HG02798 (cell line): Measurements from ENCODE around the gene ATP7B.

ENCODE experiments used
- ATAC-seq: cut with Tn5 transposase; IDR thresholded peaks from one replicate; pipeline ENCODE4 v1.9.1; 2021; ENCODE audit warnings: mild to moderate bottlenecking; ENCODE audit not compliant: unreplicated experiment, poor library complexity

ATP7B gene

GRCh38 chr13:51906581-51906980 is 104.7 kb downstream of the ATP7B start:
- no peak for ATAC-seq

GRCh38 chr13:51905787-51906186 is 105.5 kb downstream of the ATP7B start:
- ATAC-seq = no peak

DNA sequence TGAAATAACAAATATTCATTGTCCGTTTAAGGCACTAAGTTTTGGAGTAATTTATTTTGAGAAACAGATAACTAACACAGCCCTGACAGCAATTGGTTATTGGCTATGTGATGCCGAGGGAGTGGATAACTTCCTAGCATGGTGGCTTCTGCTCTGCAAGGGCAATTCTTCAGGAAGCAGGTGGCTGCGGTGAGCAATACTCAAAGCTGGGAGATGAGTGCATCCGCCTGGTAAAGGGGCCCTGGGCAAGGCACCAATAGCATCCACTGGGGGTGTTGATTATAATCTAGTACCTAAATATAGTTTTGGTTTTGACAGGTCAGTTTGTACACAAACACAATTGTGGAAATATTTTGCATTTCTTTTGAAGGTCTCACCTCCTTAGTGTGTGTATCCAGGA is 108.5 kb downstream of the ATP7B start:
- ATAC-seq = no peak

GRCh38 chr13:51900471-51900870 is 110.8 kb downstream of the ATP7B start:
- no peak for ATAC-seq

- ATAC-seq = peak; percentile 81
Measured at GRCh38 chr13:51895906-51896888, 115.1 kb downstream of the ATP7B start.

DNA sequence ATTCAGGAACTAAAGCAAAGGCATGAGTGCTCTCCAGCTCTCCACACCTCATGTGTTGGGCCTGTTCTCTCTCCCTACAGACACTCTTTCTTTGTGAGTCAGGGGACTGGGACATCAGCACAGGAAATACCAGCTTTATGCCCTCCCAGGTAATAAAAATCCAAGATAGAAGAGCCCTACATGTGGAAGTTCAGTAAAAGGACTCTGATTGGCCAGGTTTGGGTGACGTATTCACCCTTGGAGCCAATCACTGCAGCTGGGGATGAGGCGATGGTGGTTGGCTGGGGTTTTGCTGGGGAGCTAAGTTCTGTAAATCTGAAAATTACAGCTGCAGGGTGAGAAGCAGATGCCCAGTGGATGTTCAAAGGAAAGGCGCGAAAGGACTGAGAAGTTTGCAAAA is 117.0 kb downstream of the ATP7B start:
- peak; percentile 48 for ATAC-seq

- ATAC-seq = no peak
Measured at GRCh38 chr13:51892657-51893056, 118.6 kb downstream of the ATP7B start.

DNA sequence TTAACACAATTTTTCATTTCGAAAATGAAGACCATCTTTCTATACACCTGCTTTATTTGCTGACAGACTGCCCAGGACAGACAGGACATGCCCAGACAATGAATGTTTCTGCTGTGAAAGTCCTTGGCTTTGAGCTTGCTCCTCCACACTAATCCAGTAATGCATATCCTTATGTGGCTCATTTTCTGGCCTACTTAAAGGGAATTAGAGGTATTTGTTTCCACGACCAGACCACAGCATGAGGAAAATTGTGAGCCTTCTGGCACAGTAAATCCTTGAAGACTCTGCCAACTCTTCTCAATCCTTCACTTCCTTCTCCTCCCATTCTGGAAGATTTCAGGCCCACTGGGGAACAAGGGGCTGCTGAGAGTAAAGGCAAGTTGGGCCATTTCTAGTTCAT is 123.8 kb downstream of the ATP7B start:
- no peak for ATAC-seq

GRCh38 chr13:51885651-51886050 is 125.6 kb downstream of the ATP7B start:
- ATAC-seq = no peak

- ATAC-seq = no peak
Measured at GRCh38 chr13:51883226-51883600, 128.0 kb downstream of the ATP7B start.
